GM12878 (cell line): Measurements from ENCODE around the gene TNFAIP2.

ENCODE experiments used
- ASH2L ChIP-seq: fragments of 300-600, 200-600 bp; sonication (generic); IDR thresholded peaks from 2 replicates; pipeline ENCODE4 v1.6.1; 2017; ENCODE audit warnings: low read depth, mild to moderate bottlenecking, borderline replicate concordance
- CHD1 ChIP-seq: IDR thresholded peaks from 2 replicates; pipeline ENCODE4 v1.6.1; 2012; ENCODE audit warnings: low read depth, low read length, improper control_type of control experiment
- CTCF ChIP-seq, 3 experiments: IDR thresholded peaks in 2 of 3; conservative IDR thresholded peaks in 1 of 3; 2 replicates each; pipeline ENCODE4 v1.5.1; 2011; ENCODE audit warnings: low read depth in 3 of 3, low read length in 3 of 3, mild to moderate bottlenecking in 3 of 3, control low read depth in 2 of 3, moderate library complexity in 2 of 3, inconsistent platforms in 1 of 3, mixed read lengths in 1 of 3; ENCODE audit not compliant: control insufficient read depth in 2 of 3, insufficient read depth in 1 of 3; ENCODE audit errors: extremely low read depth in 1 of 3
- MYC ChIP-seq: IDR thresholded peaks from 2 replicates; pipeline ENCODE4 v1.6.1; 2011; ENCODE audit warnings: mild to moderate bottlenecking, low read length, moderate library complexity, inconsistent platforms; ENCODE audit not compliant: insufficient read depth, insufficient replicate concordance, insufficient read length, severe bottlenecking
- POLR2A ChIP-seq: IDR thresholded peaks from 2 replicates; pipeline ENCODE4 v1.6.1; 2011; ENCODE audit warnings: low read depth, mild to moderate bottlenecking, low read length
- POLR2AphosphoS5 ChIP-seq: IDR thresholded peaks from 2 replicates; pipeline ENCODE4 v1.6.1; 2011; ENCODE audit warnings: mild to moderate bottlenecking, low read length, inconsistent platforms
- SIN3A ChIP-seq: IDR thresholded peaks from 2 replicates; pipeline ENCODE4 v1.6.1; 2012; ENCODE audit warnings: low read depth, low read length, improper control_type of control experiment
- SP1 ChIP-seq: IDR thresholded peaks from one replicate; pipeline ENCODE4 v1.6.1; 2011; ENCODE audit warnings: low read depth, low read length
- SREBF2 ChIP-seq: IDR thresholded peaks from 2 replicates; pipeline ENCODE4 v1.6.1; 2012; ENCODE audit warnings: mild to moderate bottlenecking, low read length
- TCF7 ChIP-seq: IDR thresholded peaks from 2 replicates; pipeline ENCODE4 v1.6.1; 2014; ENCODE audit warnings: antibody characterized with exemption, borderline replicate concordance

- TF ChIP-seq MYC (no peak), TCF7 (no peak), CTCF (IDR thresholded peaks at IDR 0.05 in 2 of 3, conservative IDR thresholded peaks at IDR 0.05 in 1 of 3; ENCODE audit: control insufficient read depth in 2 of 3, extremely low read depth in 1 of 3, insufficient read depth in 1 of 3, low read depth in 3 of 3, low read length in 3 of 3) (no peak), POLR2A (no peak), SIN3A (no peak), SREBF2 (no peak), ASH2L (no peak), SP1 (no peak), CHD1 (no peak), POLR2AphosphoS5 (no peak)
These were observed 1.3 kb downstream of the TNFAIP2 start for GRCh38 chr14:103124501-103125001.
